Measurements from ENCODE around the gene PRDM16. TPM values are rescaled to one million over a fixed set of nuclear protein-coding genes. Genes with fewer than 3 reads are reported as not detected.

Gene PRDM16
- total RNA-seq, 1 experiment from 2014 or later, result 6.1 TPM

DNA sequence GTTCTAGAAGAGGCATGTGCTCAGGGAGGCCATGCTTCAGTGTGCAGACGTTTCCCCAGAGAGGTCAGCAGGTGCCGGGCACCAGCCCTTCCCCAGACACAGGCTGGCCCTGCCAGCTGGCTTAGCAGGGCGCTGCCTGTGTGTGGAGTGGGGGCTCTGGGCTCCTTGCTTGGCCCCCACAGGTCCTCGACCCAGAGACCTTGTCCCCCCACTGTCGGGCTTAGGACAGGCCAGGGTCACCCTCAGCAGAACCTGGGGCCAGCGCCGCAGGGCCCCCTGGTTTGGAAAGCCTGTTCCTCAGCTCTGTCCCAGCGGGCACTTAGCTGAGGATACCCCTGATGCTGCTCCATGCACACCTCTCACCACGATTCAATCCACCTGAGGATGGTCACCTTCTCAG is 213.2 kb downstream of the PRDM16 start:
- no peaks in the 10 kb centered on the region for H3K9me3 ChIP-seq (ENCODE audit: control insufficient read depth in 1 of 2, insufficient read depth in 1 of 2, low read depth in 1 of 2, low read length in 2 of 2)
- BruUV-seq (replicated peaks), result no TSS peak
- ChIA-PET POLR2A (no interaction called here), CTCF (no interaction called here), RAD21 (ENCODE audit: low non-redundant PET in 1 of 2, low total read pairs in 2 of 2, uncharacterized antibody in 2 of 2, unreplicated experiment in 2 of 2) (no interaction called here)
- TF ChIP-seq ZBTB33 (IDR thresholded peaks at IDR 0.05; ENCODE audit: extremely low read depth, insufficient replicate concordance, low read length) (no peak), POLR2A (IDR thresholded peaks at IDR 0.05; ENCODE audit: borderline replicate concordance, extremely low read depth, insufficient read depth, insufficient read length) (no peak), TCF7L2 (IDR thresholded peaks at IDR 0.05; ENCODE audit: borderline replicate concordance, extremely low read depth, insufficient read depth, insufficient read length) (no peak), FOSL1 (IDR thresholded peaks at IDR 0.05; ENCODE audit: low read depth) (no peak), ATF3 (IDR thresholded peaks at IDR 0.05) (no peak), ZFX (IDR thresholded peaks at IDR 0.05) (no peak), SIN3A (IDR thresholded peaks at IDR 0.05; ENCODE audit: low read depth) (no peak), MAX (IDR thresholded peaks at IDR 0.05) (no peak), EZH2 (IDR thresholded peaks at IDR 0.05) (no peak), ZNF274 (IDR thresholded peaks at IDR 0.05; ENCODE audit: low read depth, low read length) (no peak)
- TF ChIP-seq, protein P1, sequence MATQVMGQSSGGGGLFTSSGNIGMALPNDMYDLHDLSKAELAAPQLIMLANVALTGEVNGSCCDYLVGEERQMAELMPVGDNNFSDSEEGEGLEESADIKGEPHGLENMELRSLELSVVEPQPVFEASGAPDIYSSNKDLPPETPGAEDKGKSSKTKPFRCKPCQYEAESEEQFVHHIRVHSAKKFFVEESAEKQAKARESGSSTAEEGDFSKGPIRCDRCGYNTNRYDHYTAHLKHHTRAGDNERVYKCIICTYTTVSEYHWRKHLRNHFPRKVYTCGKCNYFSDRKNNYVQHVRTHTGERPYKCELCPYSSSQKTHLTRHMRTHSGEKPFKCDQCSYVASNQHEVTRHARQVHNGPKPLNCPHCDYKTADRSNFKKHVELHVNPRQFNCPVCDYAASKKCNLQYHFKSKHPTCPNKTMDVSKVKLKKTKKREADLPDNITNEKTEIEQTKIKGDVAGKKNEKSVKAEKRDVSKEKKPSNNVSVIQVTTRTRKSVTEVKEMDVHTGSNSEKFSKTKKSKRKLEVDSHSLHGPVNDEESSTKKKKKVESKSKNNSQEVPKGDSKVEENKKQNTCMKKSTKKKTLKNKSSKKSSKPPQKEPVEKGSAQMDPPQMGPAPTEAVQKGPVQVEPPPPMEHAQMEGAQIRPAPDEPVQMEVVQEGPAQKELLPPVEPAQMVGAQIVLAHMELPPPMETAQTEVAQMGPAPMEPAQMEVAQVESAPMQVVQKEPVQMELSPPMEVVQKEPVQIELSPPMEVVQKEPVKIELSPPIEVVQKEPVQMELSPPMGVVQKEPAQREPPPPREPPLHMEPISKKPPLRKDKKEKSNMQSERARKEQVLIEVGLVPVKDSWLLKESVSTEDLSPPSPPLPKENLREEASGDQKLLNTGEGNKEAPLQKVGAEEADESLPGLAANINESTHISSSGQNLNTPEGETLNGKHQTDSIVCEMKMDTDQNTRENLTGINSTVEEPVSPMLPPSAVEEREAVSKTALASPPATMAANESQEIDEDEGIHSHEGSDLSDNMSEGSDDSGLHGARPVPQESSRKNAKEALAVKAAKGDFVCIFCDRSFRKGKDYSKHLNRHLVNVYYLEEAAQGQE (IDR thresholded peaks at IDR 0.05; ENCODE audit: low read depth), result no peak
- ATAC-seq, result no peak
- H3K4me2 ChIP-seq (ENCODE audit: low read length), result no peak overlapping the region
- no peak for DNase-seq (ENCODE audit: low read depth, low spot score)
- no peak overlapping the region for H3K27ac ChIP-seq (ENCODE audit: low read depth, low read length)
- no peak overlapping the region for H2AFZ ChIP-seq (ENCODE audit: low read depth, low read length, poor library complexity, severe bottlenecking)
- no peaks in the 10 kb centered on the region for H3K27me3 ChIP-seq (ENCODE audit: insufficient read depth, low read length)
- H3K79me2 ChIP-seq (ENCODE audit: insufficient read depth, low read length), result no peaks in the 10 kb centered on the region
- intact Hi-C loops (cut with micrococcal nuclease), result no loop called here
- H3K9ac ChIP-seq (ENCODE audit: low read length), result no peak overlapping the region
- no peaks in the 10 kb centered on the region for H3K36me3 ChIP-seq (ENCODE audit: control insufficient read depth in 1 of 2, insufficient read depth in 2 of 2, low read length in 2 of 2)
- H4K20me1 ChIP-seq (ENCODE audit: insufficient read depth), result no peaks in the 10 kb centered on the region
- H3K4me1 ChIP-seq (ENCODE audit: control insufficient read depth in 1 of 2, insufficient read depth in 2 of 2, low read length in 2 of 2), result no peaks in the 10 kb centered on the region
- H3K4me3 ChIP-seq (replicated peaks in 1 of 2; ENCODE audit: low read depth in 1 of 2, low read length in 2 of 2), result no peak overlapping the region
- no peaks in the 10 kb centered on the region for H3K9me2 ChIP-seq (ENCODE audit: insufficient read depth)
